ENCODE results near the gene BRD7. TPM values are rescaled to one million over a fixed set of nuclear protein-coding genes. Genes with fewer than 3 reads are reported as not detected.

Gene BRD7
- total RNA-seq, 4 donors from 2014 or later = 29.9 to 41.2 (median 38.9) TPM

DNA sequence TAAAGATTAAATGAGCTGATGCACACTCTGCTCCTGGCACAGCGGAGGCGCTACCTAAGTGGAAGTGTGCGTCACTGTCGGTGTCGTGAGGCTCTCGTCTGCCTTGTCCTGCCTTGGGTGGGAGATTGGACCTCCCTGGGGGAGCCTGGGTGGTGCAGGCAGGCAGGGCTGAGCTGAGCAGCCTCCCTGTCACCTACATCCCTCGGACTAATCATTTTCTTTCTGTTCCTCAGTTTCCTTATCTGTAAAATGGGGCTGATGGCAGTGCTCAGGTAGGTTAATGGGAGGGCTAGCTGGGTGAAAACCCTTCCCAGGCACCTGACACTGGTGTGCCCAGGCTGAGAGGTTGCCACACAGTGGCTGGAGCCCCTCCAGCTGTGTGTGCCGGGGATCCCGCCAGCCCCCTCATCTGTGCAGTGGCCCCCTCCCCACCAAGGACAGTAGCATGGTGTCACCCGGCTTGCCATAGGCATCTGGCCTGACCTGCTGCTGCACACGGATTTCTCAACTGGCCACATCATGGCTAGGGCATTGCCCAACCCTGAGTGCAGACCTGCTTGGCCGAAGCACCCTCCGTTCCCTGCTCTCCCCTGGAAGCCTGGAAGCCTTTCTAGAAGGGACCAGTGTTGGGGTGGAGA, 98.2 kb downstream of the BRD7 start:
- ATAC-seq (ENCODE audit: low FRiP score) = no peak
- DNase-seq (ENCODE audit: low spot score) = no peak
- TF ChIP-seq, protein P1, sequence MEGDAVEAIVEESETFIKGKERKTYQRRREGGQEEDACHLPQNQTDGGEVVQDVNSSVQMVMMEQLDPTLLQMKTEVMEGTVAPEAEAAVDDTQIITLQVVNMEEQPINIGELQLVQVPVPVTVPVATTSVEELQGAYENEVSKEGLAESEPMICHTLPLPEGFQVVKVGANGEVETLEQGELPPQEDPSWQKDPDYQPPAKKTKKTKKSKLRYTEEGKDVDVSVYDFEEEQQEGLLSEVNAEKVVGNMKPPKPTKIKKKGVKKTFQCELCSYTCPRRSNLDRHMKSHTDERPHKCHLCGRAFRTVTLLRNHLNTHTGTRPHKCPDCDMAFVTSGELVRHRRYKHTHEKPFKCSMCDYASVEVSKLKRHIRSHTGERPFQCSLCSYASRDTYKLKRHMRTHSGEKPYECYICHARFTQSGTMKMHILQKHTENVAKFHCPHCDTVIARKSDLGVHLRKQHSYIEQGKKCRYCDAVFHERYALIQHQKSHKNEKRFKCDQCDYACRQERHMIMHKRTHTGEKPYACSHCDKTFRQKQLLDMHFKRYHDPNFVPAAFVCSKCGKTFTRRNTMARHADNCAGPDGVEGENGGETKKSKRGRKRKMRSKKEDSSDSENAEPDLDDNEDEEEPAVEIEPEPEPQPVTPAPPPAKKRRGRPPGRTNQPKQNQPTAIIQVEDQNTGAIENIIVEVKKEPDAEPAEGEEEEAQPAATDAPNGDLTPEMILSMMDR (IDR thresholded peaks at IDR 0.05) = no peak

DNA sequence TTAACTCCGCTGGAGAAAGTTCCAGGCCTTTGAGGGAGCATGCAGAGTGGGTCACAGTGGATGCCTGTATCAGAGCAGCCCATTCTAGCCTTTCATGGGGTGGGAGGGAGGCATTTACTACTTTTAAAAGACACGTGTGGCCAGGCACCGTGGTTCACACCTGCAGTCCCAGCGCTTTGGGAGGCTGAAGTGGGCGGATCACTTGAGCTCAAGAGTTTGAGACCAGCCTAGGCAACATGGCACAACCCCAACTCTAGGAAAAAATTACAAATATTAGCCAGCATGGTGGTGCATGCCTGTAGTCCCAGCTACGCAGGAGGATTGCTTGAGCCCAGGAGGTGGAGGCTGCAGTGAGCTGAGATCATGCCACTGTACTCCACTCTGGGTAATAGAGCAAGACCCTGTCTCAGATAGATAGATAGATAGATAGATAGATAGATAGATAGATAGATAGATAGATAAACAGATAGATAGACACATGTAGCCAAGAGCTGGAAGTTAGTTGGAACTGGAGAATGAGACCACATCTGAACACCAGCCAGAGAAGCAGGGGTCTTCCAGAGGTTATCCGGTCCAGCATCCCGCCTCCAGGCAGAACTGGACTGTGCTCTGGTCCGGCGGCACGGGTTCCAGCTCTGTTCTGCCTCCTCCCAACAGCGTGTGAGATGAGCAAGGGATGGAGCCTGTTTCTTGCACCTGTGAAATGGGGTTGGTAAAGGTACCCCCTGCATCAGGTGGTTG, 98.8 kb downstream of the BRD7 start:
- no peak for DNase-seq (ENCODE audit: low spot score)
- ATAC-seq (ENCODE audit: low FRiP score) = no peak
- TF ChIP-seq, protein P1 (IDR thresholded peaks at IDR 0.05) = no peak

DNA sequence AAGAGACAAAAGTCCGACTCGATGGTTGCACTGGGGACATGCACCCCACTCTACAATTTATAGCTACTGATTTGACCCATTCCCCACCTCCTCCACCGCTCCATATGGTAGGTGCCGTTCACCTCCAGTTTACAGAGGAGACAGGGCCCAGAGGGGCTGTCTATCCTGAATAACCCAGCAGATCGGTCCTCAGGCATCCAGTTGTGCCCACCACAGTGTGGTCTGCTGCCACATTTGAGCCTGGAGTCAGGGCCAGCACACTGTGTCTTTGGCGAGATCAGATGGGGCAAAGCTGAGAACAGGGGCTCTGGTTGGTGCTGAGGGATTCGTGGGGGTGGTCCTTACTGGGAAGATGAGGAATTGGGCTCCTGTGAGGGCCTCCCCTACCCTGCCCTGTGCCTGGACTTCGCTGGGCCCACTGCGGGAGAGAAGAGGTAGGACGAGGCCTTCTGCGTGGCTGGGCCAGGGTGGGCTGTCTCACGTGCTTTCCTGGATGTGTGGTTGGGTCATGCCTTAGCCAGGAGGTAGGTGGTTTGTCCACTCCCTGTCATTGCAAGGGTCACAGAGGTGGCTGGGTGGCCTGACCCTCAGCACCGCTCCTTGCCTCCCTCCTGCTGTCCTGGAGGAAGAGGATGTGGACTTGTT, 99.6 kb downstream of the BRD7 start:
- DNase-seq (ENCODE audit: low spot score) (no peak), ATAC-seq (ENCODE audit: low FRiP score) (no peak)
- TF ChIP-seq, protein P1 (IDR thresholded peaks at IDR 0.05) = no peak

DNA sequence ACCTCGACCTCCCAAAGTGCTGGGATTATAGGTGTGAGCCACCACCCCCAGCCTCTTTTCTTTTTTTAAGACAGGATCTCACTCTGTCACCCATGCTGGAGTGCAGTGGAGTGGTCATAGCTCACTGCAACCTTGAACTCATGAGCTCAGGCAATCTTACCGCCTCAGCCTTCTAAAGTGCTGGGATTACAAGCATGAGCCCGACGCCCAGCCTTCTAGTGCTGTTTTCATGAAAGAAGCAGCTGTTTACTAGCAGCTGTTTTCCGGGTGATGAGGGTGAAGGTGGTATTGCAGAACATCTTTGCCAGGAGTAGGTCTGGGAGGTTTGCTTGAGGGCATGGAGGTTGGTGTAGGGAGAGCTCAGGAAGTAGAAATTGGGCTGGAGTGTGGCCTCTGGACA, 100.4 kb downstream of the BRD7 start:
- ATAC-seq (ENCODE audit: low FRiP score) (no peak), DNase-seq (ENCODE audit: low spot score) (no peak)
- TF ChIP-seq, protein P1 (IDR thresholded peaks at IDR 0.05) = no peak

DNA sequence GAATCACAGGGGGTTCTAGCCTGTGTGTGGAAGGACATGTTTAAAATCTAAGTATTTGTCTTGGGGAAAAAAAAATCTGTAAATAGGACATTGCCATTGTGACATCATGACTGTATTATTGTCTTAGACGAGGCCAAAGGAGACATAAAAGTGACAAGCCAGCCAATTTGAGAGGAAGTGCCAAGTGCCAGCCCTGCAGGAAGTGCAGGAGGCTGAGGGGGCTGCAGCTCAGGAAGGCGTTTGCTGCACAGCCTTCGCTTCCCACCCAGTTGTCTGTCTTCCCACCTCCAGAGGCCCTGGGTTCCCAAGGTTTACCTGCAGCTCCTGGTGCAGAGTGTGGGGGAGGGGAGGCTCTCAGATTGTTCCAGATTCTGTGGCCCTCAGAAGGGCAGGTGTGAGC, 101.1 kb downstream of the BRD7 start:
- TF ChIP-seq, protein P1 (IDR thresholded peaks at IDR 0.05) = no peak
- no peak for ATAC-seq (ENCODE audit: low FRiP score)
- DNase-seq (ENCODE audit: low spot score) = no peak

DNA sequence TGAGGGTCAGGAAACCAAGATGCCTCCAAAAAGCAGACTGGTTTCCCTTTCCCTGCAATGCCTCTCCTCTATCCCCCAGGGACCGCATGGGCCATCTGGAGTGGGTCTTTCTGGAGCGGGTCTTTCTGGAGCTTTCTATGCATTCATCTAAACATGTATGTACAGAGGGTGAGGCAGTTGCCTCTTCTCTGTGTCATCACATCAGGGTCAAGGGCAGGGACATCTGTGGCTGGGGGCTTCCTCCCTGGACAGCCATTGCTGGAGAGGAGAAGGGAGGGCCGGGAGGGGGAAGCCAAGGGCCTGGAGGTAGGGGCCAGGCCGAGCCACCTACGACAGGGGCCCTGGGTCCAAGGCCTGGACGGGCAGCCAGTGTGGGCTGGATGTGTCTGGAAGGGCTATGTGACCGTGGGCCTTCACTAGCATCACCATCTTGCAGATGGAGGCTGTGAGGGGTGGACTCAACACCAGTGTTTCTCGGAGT, 101.6 kb downstream of the BRD7 start:
- TF ChIP-seq, protein P1 (IDR thresholded peaks at IDR 0.05) = no peak
- no peak for DNase-seq (ENCODE audit: low spot score)
- no peak for ATAC-seq (ENCODE audit: low FRiP score)
